Ovary (tissue), 9 donors: ENCODE data around the gene RAP2A. TPM values are rescaled to one million over a fixed set of nuclear protein-coding genes. Genes with fewer than 3 reads are reported as not detected.

Source experiments
- DNase-seq, 5 donors: peaks; one replicate each; pipeline ENCODE4 v3.0.0-alpha.2; 2019 to 2020
- H3K27ac ChIP-seq, 2 donors: fragments of 200-600 bp; one replicate each; pipeline versions ENCODE4 v1.5.1 to v1.8.0; 2019 to 2022
- H3K27me3 ChIP-seq: fragments of 200-600 bp; one replicate; pipeline ENCODE4 v1.8.0; 2022
- H3K36me3 ChIP-seq: fragments of 200-600 bp; sonication (generic); one replicate; pipeline ENCODE4 v1.5.1; 2019
- H3K4me1 ChIP-seq: one replicate; pipeline ENCODE4 v1.8.1; 2013; ENCODE audit warnings: mild to moderate bottlenecking, moderate library complexity; ENCODE audit not compliant: insufficient read depth
- H3K4me3 ChIP-seq: fragments of 200-600 bp; sonication (generic); one replicate; pipeline ENCODE4 v1.5.1; 2017
- H3K9me3 ChIP-seq, 2 donors: fragments of 200-600 bp in 1 of 2; sonication (generic) in 1 of 2; one replicate each; pipeline versions ENCODE4 v1.5.1 to v1.8.1; 2013 to 2019; ENCODE audit warnings: mild to moderate bottlenecking in 1 of 2, moderate library complexity in 1 of 2
- EP300 ChIP-seq: sonication (generic); formaldehyde crosslinking; IDR thresholded peaks from one replicate; pipeline ENCODE4 v1.6.1; 2017; ENCODE audit warnings: antibody characterized with exemption
- POLR2A ChIP-seq: fragments of 450-650 bp; IDR thresholded peaks from one replicate; pipeline ENCODE4 v1.6.1; 2017; ENCODE audit warnings: antibody characterized with exemption, mild to moderate bottlenecking, moderate library complexity
- WGBS, 3 donors: extraction: QIAGEN DNeasy Blood & Tissue Kit in 1 of 3; methylation state at CpG; one replicate each; pipeline versions ENCODE4 v1.1.5 to v1.1.7; 2013 to 2017; 5-methylcytosine and 5-hydroxymethylcytosine counted together
- intact Hi-C, 4 donors: fragments of 100-400 bp; cut with DNase I; formaldehyde crosslinking; loops; one replicate each; pipeline versions ENCODE4 v1.11.0 to v1.15.1; 2022 to 2023
- polyA plus RNA-seq, 2 donors: library from polyadenylated mRNA; stranded (reverse); fragments of 200-250 nt in 1 of 2; fragments of 350-450 nt in 1 of 2; fragmentation: Illumina TruSeq in 1 of 2; extraction: RNeasy Lipid Tissue Mini Kit (QIAGEN cat#74804) in 1 of 2; gene quantifications; one replicate each; pipeline ENCODE4 v1.2.3, GENCODE V29; 2013 to 2014
- total RNA-seq, 7 donors: library from RNA; depleted of rRNA in 2 of 7; stranded (reverse); fragments of >200 nt in 2 of 7; fragmentation: NEBNext Ultra II Directional in 3 of 7; extraction: Animal tissue kit (Norgen Biotek cat#: 25700) in 3 of 7; gene quantifications; one replicate each; pipeline versions ENCODE4 v1.1.0 to v1.2.4, GENCODE V29; 2016 to 2023
- TF ChIP-seq, protein P1 (sequence below), 3 donors: fragments of 450-650 bp in 2 of 3; fragments of 200-600 bp in 1 of 3; IDR thresholded peaks; one replicate each; pipeline versions ENCODE4 v1.5.1 to v1.8.0; 2016 to 2022; ENCODE audit warnings: antibody characterized with exemption in 3 of 3, mild to moderate bottlenecking in 1 of 3
- donor health status: DM: no; HTN: no; CAD: no; lungs with moderate emphysema.
- donor health status: DM: no; HTN: no; CAD: no.
- donor health status: Bipolar disorder and iron deficiency.
- donor health status: DM: yes; HTN: yes; CAD: no.
- donor health status: DM: no; HTN: no; CAD: no.
- donor health status: DM: yes; HTN: yes; CAD: no.

RAP2A gene
- total and polyA plus RNA-seq, 9 donors: 6.6 to 23.1 (median 13.6) TPM

DNA sequence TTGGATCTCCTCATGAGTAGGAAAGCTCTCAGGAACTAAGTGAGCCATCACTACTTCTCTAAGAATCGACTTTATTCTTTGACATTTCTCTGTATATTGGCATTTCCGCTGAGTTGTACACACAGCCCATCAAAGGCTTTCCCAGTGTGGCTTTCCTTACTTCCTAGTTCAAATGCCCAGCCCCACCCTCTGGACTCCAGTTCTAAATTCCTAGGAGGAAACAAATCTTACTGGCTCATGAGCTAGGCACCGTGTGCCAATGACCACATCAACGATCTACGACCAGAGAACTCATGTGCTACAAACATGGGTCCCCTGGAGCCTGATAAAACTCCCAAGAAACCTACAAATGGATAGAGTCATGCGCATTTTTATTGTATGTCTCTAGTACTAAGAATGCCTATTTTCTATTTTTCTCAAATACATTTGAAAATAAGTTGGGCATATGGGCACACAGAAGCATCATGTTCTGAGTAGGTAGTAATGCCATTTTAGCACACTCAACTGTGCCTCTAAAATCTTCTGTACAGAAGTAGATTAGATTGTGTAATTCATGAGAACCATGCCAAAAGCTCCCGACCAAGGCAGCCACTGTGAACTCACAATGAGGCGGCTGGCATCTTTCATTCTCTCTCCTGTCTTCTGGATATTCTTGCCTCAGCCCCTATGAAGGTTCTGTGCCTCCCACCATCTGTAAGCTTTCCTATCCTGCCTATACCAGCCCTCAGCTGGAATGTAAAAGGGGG, 10.5 kb upstream of the RAP2A start:
- no peaks in the 10 kb centered on the region for H3K27me3 ChIP-seq
- 84 to 86% (median 84%) methylated on average over 8 of the region's 8 CpGs for WGBS, 3 donors
- no peak overlapping the region for H3K27ac ChIP-seq
- H3K4me3 ChIP-seq: no peak overlapping the region
- no peaks in the 10 kb centered on the region for H3K4me1 ChIP-seq
- no peak for DNase-seq
- TF ChIP-seq EP300: no peak
- TF ChIP-seq, protein P1, sequence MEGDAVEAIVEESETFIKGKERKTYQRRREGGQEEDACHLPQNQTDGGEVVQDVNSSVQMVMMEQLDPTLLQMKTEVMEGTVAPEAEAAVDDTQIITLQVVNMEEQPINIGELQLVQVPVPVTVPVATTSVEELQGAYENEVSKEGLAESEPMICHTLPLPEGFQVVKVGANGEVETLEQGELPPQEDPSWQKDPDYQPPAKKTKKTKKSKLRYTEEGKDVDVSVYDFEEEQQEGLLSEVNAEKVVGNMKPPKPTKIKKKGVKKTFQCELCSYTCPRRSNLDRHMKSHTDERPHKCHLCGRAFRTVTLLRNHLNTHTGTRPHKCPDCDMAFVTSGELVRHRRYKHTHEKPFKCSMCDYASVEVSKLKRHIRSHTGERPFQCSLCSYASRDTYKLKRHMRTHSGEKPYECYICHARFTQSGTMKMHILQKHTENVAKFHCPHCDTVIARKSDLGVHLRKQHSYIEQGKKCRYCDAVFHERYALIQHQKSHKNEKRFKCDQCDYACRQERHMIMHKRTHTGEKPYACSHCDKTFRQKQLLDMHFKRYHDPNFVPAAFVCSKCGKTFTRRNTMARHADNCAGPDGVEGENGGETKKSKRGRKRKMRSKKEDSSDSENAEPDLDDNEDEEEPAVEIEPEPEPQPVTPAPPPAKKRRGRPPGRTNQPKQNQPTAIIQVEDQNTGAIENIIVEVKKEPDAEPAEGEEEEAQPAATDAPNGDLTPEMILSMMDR (IDR thresholded peaks at IDR 0.05): no peak
- no peak for TF ChIP-seq POLR2A
- no peaks in the 10 kb centered on the region for H3K9me3 ChIP-seq
- no peaks in the 10 kb centered on the region for H3K36me3 ChIP-seq
- intact Hi-C loops: no loop called here

- TF ChIP-seq, protein P1 (IDR thresholded peaks at IDR 0.05): no peak
- TF ChIP-seq EP300 (no peak), POLR2A (no peak)
- Histone ChIP-seq H3K36me3 (no peaks in the 10 kb centered on the region), H3K9me3 (no peaks in the 10 kb centered on the region), H3K27me3 (no peaks in the 10 kb centered on the region), H3K4me1 (no peaks in the 10 kb centered on the region), H3K4me3 (no peak overlapping the region), H3K27ac (no peak overlapping the region)
- 40 to 64% (median 43%) methylated on average over 2 of the region's 2 CpGs for WGBS, 3 donors
- intact Hi-C loops: no loop called here
- DNase-seq: no peak
Measured at GRCh38 chr13:97425590-97425989, 8.4 kb upstream of the RAP2A start.

DNA sequence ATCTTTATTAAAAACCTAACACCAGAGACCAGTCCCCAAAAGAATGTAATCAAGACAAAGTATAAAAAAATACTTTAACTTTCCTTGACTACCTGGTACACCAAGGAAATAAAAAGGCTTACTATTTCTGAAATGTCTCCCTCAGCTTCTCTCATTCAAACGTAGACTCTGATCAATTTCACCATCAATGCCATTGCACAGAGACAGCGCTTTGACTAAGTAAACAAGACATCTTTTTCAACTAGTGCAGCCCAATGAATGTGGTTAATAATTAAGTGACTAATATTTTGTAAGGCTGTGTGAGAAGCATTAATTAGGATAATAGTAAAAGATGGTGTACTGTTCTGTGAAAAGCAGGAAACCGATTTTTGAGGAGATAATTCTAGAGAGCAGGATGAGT, 7.3 kb upstream of the RAP2A start:
- 91 to 94% (median 93%) methylated on average over 3 of the region's 3 CpGs for WGBS, 3 donors
- H3K4me3 ChIP-seq: no peak overlapping the region
- intact Hi-C loops: no loop called here
- no peaks in the 10 kb centered on the region for H3K4me1 ChIP-seq
- H3K9me3 ChIP-seq: no peaks in the 10 kb centered on the region
- no peak for TF ChIP-seq POLR2A
- TF ChIP-seq, protein P1 (IDR thresholded peaks at IDR 0.05): no peak
- TF ChIP-seq EP300: no peak
- H3K36me3 ChIP-seq: no peaks in the 10 kb centered on the region
- no peak for DNase-seq
- no peaks in the 10 kb centered on the region for H3K27me3 ChIP-seq
- no peak overlapping the region for H3K27ac ChIP-seq

- no peak for DNase-seq
- no peak overlapping the region for H3K27ac ChIP-seq
- H3K4me3 ChIP-seq: no peak overlapping the region
- intact Hi-C loops: loop anchor here in 1 of 4 donors (5.0 to 10.0 kb wide), 2 partner anchors 205 to 548 kb away; partner anchors contain the start of gene MBNL2
- no peaks in the 10 kb centered on the region for H3K36me3 ChIP-seq
- WGBS, 3 donors: 55 to 72% (median 59%) methylated on average over 6 of the region's 6 CpGs
- H3K27me3 ChIP-seq: no peaks in the 10 kb centered on the region
- TF ChIP-seq EP300 (no peak), POLR2A (no peak)
- TF ChIP-seq, protein P1 (IDR thresholded peaks at IDR 0.05): no peak
- peaks cover 1% of the 10 kb centered on the region for H3K4me1 ChIP-seq
- no peaks in the 10 kb centered on the region for H3K9me3 ChIP-seq
Measured at GRCh38 chr13:97429681-97430081, 4.3 kb upstream of the RAP2A start.
